HFF-Myc (cell line): ENCODE results near the gene GAS7.

ENCODE experiments used
- DNase-seq: peaks from one replicate; pipeline ENCODE4 v3.0.0-alpha.2; 2011; ENCODE audit warnings: low read depth; ENCODE audit errors: extremely low read depth
- H3K4me3 ChIP-seq: replicated peaks from 2 replicates; pipeline ENCODE4 v1.5.1; 2011; ENCODE audit warnings: low read depth, mild to moderate bottlenecking, control low read depth, low read length
- CTCF ChIP-seq: IDR thresholded peaks from 2 replicates; pipeline ENCODE4 v1.5.1; 2012; ENCODE audit warnings: mild to moderate bottlenecking, low read depth, low read length, control low read depth; ENCODE audit errors: missing control alignments

GAS7 gene

GRCh38 chr17:10205549-10206185 is 7.3 kb upstream of the GAS7 start:
- TF ChIP-seq CTCF = no peak
- peak; percentile 11 for DNase-seq
- no peak overlapping the region for H3K4me3 ChIP-seq

GRCh38 chr17:10201680-10202079 is 3.3 kb upstream of the GAS7 start:
- H3K4me3 ChIP-seq = no peak overlapping the region
- TF ChIP-seq CTCF = no peak
- no peak for DNase-seq

- TF ChIP-seq CTCF = no peak
- DNase-seq = no peak
- H3K4me3 ChIP-seq = no peak overlapping the region
These were observed 2.2 kb upstream of the GAS7 start for GRCh38 chr17:10200645-10201044.

- DNase-seq = no peak
- no peak for TF ChIP-seq CTCF
- H3K4me3 ChIP-seq = no peak overlapping the region
These were observed 1.6 kb upstream of the GAS7 start for GRCh38 chr17:10200016-10200415.

- no peak for TF ChIP-seq CTCF
- peak overlapping the region; percentile 46 for H3K4me3 ChIP-seq
- DNase-seq = no peak
These were observed 491 bp downstream of the GAS7 start for GRCh38 chr17:10197721-10198508.

- TF ChIP-seq CTCF = no peak
- no peak for DNase-seq
- H3K4me3 ChIP-seq = peak overlapping the region; percentile 46
These were observed 1.1 kb downstream of the GAS7 start for GRCh38 chr17:10197362-10197720.
